ENCODE measurements around the gene FXYD6. TPM values are rescaled to one million over a fixed set of nuclear protein-coding genes. Genes with fewer than 3 reads are reported as not detected.
A peak's percentile ranks its signal among the peaks of the same experiment; 100 is the strongest.

FXYD6 gene
- polyA plus RNA-seq, 5 donors, result 148 to 185 (median 176) TPM

DNA sequence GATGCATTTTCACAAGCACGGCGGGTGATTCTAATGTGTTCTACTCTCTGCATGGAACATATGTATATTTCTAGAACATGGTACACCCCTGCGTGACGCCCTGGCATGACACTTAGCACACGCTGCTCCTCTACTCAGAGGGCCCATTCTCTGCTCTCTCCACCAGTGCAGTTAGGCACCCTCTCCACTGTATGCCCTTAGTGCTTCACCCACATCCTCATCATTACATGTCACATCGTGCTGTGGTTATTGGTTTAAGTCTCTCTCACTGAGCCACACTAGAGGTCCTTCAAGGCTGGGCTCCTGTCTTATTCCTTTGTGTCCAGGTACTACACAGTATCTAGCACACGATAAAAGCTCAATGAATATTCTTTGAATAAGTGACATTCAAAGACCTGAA, 36.0 kb upstream of the FXYD6 start:
- no peak for DNase-seq

DNA sequence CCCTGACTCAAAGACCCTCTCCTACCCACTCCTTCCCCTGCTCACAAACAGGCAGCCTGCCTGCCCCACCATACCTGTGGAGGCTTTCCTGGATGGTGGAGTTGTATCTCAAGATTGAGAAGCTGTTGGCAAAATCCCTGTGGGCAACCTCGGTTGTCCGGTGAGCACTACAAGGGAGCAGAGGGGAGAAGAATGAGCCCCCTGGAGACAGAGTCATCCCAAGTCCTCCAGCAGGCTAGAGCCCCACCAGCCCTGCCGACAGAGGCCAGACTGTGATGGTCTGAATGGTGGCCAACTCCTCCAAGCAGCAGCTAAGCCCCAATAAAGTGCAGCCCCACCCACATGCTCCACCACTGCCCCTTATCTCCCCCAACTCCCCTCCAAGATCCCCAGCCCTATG, 35.2 kb upstream of the FXYD6 start:
- no peak for DNase-seq

- DNase-seq, result no peak
Observed at GRCh38 chr11:117910941-117911655, 34.6 kb upstream of the FXYD6 start.

- no peak for DNase-seq
Observed at GRCh38 chr11:117910525-117910924, 34.1 kb upstream of the FXYD6 start.

- DNase-seq, result no peak
Observed at GRCh38 chr11:117909611-117910382, 33.3 kb upstream of the FXYD6 start.

DNA sequence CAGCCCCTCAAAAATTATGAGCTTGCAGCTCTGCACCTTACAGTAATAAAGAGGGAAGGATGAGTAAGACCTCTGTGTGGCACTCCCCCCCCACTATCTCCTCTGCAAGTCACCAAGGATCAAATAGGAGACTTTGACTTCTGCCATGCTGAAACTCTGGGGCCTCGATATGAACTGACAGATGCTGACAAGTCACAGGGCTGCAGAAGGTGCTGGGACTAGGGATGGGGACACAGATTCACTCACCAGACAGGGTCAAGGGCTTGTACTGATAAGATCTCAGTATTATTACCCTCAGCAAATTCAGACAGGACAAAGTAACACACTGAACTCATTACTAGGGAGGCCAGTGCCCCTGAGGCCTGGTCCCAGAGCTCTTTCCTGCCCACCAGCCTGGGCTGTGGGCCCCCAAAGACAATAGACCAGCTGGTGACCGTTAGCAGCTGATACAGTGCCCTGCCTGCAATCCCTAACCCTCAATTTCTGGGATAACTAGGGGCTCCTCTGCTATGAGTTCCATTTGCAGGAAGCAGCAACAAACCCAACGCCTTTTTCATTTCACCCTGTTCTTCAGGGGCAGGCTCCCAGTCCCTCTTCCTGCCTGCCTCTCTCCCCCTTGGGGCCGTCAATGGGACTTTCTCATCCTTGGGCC, 32.6 kb upstream of the FXYD6 start:
- no peak for DNase-seq

DNA sequence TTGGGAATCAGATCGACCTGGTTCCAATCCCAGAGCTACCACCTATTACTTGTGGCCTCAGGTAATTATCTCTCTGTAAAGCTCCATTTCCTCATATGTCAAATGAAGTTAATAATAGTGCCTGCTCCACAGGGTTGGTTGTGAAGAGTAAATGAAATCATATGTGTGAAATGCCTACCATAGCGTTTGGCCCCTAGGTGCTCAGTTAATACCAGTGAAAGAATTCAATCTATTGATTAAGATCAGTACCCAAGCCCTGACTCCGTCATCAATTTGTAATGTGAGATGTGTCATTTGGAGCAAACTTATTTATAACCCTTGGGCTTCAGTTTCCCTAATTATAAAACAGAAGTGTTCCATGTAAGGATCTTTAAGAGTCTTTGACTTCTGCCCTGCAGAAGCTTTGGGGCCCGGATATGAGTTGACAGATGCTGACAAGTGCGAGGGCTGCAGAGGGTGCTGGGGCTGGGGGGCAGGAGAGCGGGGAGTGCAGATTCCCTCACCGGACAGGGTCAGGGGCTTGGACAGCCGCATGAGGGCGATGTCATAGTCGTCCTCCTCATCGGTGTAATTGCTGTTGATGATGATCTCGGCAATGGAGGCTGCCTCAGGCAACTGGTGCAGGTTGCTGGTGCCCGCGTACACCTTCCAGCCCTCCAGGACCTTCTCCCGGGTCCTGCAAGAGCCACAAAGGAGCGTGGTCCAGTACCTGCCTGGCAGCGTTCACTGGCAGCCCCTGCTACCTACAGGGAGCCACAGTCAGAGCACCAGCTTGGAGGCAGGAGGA, 31.8 kb upstream of the FXYD6 start:
- no peak for DNase-seq

DNA sequence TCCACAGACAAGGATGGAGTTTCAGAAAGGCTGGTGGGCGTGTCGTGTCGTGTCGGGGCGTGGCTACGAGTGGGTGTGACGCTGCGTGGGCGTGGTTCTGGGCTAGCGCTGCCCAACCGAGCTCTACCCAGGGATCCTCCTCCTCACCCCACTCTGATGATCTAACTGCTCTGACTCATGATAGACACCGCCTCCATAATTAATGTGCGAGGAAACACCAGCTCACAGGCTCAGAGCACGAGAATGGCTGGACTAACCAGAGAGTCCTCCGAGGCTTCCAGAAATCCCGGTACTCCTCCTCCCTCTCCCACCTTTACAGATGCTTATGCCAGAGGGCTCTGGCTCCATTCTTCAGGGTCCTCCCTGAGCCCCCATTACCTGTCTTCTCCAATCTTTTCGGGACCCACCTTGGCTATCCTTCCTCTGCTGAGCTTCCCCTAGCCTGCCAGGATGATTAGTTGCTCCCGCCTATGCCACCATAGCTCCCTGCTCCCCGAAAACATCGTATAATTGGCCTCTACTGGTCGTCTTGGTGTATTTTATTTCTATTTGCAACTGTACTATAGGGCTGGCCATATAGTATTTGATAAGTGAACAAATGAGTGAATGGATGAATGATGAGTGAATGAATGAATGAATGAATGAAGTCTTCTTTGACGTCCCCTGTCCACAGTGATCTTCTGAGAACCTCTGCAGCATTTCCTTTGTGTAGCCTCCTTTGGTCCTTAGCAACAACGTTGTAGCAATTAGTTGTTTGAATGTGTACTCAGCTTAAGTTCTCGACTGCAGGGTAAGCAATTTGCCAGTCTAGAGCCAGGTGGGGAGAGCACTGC, 31.0 kb upstream of the FXYD6 start:
- peak in 1 of 2 donors; percentile 56 for DNase-seq

GRCh38 chr11:117906710-117907109, 30.3 kb upstream of the FXYD6 start:
- DNase-seq, result no peak

GRCh38 chr11:117906126-117906525, 29.7 kb upstream of the FXYD6 start:
- no peak for DNase-seq

- no peak for DNase-seq
Observed at GRCh38 chr11:117905524-117905923, 29.1 kb upstream of the FXYD6 start.

DNA sequence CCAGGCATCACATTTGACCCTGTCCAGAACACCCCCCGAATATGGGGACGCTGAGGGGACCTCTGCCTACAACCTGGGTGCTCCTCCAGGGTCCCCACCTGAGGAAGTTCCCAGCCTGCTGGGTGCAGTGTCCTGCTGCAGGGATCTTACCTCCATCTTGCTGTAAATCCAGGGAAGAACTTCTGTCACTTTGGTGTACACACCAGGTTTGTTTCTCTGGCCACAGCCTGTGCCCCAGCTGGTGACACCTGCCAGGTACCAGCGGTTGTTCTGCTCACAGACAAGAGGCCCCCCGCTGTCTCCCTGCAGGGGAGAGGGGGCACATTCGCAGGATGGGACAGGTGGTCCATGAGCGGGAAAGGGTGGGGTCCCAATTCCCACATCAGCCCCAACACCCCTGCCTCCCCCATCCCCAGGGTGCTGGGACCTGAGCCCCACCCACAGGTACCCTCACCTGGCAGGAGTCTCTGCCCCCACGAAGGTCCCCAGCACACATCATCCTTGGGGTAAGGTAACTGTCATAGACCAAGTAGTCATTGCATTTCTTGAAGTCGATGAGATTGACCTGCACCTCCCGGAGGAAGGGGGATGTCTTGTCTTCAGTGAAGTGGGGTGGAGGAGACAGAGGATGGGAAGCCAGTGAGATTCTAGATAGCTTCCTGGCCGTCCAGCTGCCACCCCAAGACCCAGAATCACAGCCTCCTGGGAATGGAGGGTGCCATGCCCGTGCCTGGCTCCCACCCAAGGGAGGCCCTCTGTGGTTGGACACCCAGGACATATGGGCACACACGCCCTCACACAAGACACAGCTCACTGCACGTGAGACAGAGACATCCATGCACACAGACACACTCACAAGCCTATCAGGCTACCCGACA, 27.3 kb upstream of the FXYD6 start:
- no peak for DNase-seq

GRCh38 chr11:117902001-117902845, 25.8 kb upstream of the FXYD6 start:
- DNase-seq, result no peak

DNA sequence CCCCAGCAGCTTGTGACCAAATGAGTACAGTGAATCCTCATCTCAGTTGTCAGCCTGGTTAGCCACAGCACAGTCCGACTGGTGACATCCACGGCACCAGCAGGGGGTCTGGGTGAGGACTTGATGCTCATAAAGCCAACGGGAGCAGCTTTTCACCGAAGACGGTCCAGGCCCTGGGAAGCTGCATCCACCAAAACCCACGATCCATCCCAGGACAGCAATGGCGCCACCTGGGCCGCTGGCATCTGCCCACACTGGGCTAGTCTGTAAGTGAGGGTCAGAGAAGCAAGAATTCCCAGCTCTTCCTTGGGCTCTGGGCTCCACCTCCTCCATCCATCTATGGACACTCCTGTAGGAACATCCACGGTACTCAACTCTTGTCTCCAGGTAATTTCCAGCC, 25.1 kb upstream of the FXYD6 start:
- no peak for DNase-seq

DNA sequence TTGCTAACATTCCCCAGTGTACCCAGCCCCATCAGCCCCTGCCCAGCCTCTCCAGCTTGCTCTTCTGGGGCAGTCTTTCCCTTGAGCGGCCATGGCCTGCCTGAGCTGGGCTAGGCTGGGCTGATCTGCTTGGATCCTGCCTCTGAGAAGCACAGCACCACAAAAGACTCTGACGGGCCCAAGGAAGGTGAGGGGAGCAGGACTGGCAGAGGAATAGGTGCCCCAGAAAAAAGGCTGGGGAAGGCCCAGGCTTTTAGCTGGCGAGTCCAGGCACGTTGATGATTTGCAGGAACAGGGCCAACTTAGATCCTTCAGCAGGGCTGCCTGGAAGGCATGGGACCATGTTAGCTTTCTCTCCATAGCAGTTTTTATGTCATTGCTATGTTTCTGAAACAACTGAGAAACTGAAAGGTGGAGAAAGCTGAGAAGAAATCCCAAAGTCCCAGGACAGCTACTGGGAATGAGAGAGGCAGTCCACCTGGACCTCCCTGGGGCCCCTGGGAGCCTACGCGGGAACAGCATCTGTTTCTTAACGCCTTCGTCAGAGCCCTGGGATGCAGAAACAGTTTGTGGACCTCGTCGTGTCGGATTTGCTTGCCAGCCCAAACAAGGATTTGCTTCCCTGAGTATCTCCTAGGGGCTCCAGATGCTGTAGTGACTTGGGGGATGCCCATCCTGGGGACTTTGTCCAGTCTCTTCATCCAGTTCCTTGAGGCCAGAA, 24.4 kb upstream of the FXYD6 start:
- no peak for DNase-seq

GRCh38 chr11:117900121-117900648, 23.7 kb upstream of the FXYD6 start:
- no peak for DNase-seq

DNA sequence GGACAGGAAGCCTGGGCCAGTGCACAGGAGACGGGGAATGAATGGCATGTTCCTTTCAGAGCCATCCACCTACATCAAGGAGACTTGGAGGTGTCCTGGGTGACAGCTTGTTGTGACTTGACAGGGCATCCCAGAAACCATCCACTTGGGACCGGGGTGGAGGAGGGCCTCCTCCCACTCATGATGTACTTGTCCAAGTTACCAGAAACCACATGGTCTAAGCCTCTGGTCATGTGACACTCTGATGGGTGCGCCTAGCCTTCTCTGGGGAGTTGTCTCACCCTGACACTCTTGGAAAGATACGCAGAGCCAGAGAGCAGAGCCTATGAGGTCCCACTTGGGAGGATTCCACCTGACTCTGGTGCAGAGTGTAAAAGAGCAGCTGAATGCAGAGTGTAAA, 21.6 kb upstream of the FXYD6 start:
- DNase-seq, result no peak

- no peak for DNase-seq
Observed at GRCh38 chr11:117892651-117893050, 16.2 kb upstream of the FXYD6 start.

All from right lung (tissue), 5 donors.